LNCAP (cell line): ENCODE measurements around the gene PTK7.
A peak's percentile ranks its signal among the peaks of the same experiment; 100 is the strongest.

Source experiments
- CTCF ChIP-seq: fragments of 450-650 bp; IDR thresholded peaks from 2 replicates; pipeline ENCODE4 v1.5.1; 2017; ENCODE audit warnings: mild to moderate bottlenecking

Gene PTK7

GRCh38 chr6:43143235-43144128 is 67.4 kb downstream of the PTK7 start:
- peak; percentile 69 for TF ChIP-seq CTCF

- TF ChIP-seq CTCF, result no peak
Measured at GRCh38 chr6:43144879-43145278, 68.8 kb downstream of the PTK7 start.

GRCh38 chr6:43146261-43146660 is 70.1 kb downstream of the PTK7 start:
- TF ChIP-seq CTCF, result no peak

- TF ChIP-seq CTCF, result no peak
Measured at GRCh38 chr6:43146709-43147688, 70.9 kb downstream of the PTK7 start.

- no peak for TF ChIP-seq CTCF
Measured at GRCh38 chr6:43147691-43148477, 71.8 kb downstream of the PTK7 start.

- TF ChIP-seq CTCF, result no peak
Measured at GRCh38 chr6:43149265-43149664, 73.2 kb downstream of the PTK7 start.
